A549 (cell line): ENCODE data around the gene PPP1R1C.

ENCODE experiments used
- BHLHE40 ChIP-seq: IDR thresholded peaks from 2 replicates; pipeline ENCODE4 v1.6.1; 2012; ENCODE audit warnings: low read depth, low read length, inconsistent platforms
- CEBPB ChIP-seq, 2 experiments: fragments of >200 bp in 1 of 2; sonication (Bioruptor Twin) in 1 of 2; formaldehyde crosslinking in 1 of 2; IDR thresholded peaks; 2 replicates each; pipeline ENCODE4 v1.6.1; 2012 to 2016
- CTCF ChIP-seq: fragments of >200 bp; sonication (Bioruptor Twin); formaldehyde crosslinking; IDR thresholded peaks from 3 replicates; pipeline ENCODE4 v1.5.1; 2016
- EP300 ChIP-seq, 2 experiments: fragments of >200 bp; sonication (Bioruptor Twin); formaldehyde crosslinking; IDR thresholded peaks; 2 replicates in 1 of 2; 3 replicates in 1 of 2; pipeline ENCODE4 v1.6.1; 2016 to 2017
- FOSL2 ChIP-seq, 2 experiments: fragments of 450-650 bp in 1 of 2; fragments of >200 bp in 1 of 2; sonication (Bioruptor Twin) in 1 of 2; formaldehyde crosslinking; IDR thresholded peaks; 2 replicates each; pipeline versions ENCODE4 v1.5.0 to v1.6.1; 2016 to 2020; ENCODE audit warnings: mild to moderate bottlenecking in 1 of 2, moderate library complexity in 1 of 2
- NFE2L2 ChIP-seq: fragments of 150-350 bp; conservative IDR thresholded peaks from 2 replicates; pipeline ENCODE4 v1.6.1; 2014; ENCODE audit warnings: low read length
- POLR2A ChIP-seq: IDR thresholded peaks from 2 replicates; pipeline ENCODE4 v1.6.1; 2012; ENCODE audit warnings: mild to moderate bottlenecking, low read length
- TF ChIP-seq, protein P1 (sequence below): IDR thresholded peaks from 2 replicates; pipeline ENCODE4 v1.6.1; 2012
- TF ChIP-seq, protein P2 (sequence below): fragments of 250-450 bp; sonication (Bioruptor Pico); IDR thresholded peaks from 2 replicates; pipeline ENCODE4 v1.5.0; 2021; ENCODE audit warnings: mild to moderate bottlenecking, moderate library complexity, borderline replicate concordance

DNA sequence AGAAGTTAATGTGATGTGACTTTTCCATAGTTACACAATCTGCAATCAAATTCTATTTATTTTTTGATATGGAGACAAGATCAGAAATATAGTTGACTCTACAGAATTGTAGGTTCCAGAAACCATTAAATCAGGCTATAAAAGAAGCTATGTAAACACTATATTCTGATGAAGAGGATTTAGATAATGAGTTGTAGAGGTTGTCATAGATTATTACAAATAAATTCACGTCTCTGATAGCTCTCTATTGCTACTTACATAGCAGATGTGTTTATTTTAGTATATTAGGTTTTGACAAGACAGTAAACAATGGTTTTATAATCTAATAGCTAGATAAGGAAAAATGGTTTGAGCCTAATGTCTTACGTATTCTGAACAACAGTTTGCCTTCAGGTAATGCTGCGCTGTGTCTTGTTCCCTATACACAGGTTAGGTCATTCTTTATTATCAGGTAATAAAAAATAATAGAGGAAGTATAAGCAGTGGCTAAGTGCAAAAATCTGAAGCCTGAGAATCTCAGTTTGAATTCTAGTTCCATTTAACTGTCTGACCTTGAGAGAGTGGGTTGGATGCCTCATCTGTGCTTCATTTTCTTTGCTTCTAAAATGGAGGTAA lies 93.4 kb downstream of the PPP1R1C start:
- TF ChIP-seq POLR2A: no peak
- TF ChIP-seq CTCF: no peak
- TF ChIP-seq, protein P1, sequence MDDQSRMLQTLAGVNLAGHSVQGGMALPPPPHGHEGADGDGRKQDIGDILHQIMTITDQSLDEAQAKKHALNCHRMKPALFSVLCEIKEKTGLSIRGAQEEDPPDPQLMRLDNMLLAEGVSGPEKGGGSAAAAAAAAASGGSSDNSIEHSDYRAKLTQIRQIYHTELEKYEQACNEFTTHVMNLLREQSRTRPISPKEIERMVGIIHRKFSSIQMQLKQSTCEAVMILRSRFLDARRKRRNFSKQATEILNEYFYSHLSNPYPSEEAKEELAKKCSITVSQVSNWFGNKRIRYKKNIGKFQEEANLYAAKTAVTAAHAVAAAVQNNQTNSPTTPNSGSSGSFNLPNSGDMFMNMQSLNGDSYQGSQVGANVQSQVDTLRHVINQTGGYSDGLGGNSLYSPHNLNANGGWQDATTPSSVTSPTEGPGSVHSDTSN: no peak
- TF ChIP-seq EP300 (IDR thresholded peaks at IDR 0.05): no peak
- TF ChIP-seq NFE2L2: no peak
- TF ChIP-seq BHLHE40: no peak
- TF ChIP-seq FOSL2 (IDR thresholded peaks at IDR 0.05): no peak
- no peak for TF ChIP-seq FOSL2 (CRISPR knock-in tag; IDR thresholded peaks at IDR 0.05)
- TF ChIP-seq, protein P2, sequence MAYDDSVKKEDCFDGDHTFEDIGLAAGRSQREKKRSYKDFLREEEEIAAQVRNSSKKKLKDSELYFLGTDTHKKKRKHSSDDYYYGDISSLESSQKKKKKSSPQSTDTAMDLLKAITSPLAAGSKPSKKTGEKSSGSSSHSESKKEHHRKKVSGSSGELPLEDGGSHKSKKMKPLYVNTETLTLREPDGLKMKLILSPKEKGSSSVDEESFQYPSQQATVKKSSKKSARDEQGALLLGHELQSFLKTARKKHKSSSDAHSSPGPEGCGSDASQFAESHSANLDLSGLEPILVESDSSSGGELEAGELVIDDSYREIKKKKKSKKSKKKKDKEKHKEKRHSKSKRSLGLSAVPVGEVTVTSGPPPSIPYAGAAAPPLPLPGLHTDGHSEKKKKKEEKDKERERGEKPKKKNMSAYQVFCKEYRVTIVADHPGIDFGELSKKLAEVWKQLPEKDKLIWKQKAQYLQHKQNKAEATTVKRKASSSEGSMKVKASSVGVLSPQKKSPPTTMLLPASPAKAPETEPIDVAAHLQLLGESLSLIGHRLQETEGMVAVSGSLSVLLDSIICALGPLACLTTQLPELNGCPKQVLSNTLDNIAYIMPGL (CRISPR knock-in tag): no peak
- no peak for TF ChIP-seq CEBPB (IDR thresholded peaks at IDR 0.05)
